SK-N-SH treated with all-trans-retinoic acid at 6 μM for 48 hours (cell line): ENCODE data around the gene TRMT11.
A peak's percentile ranks its signal among the peaks of the same experiment; 100 is the strongest.

Experiments used
- ATAC-seq: fragments of 200-7000 bp; cut with Tn5 transposase; 3 replicates; pipeline ENCODE4 v1.9.1; 2020; ENCODE audit warnings: mild to moderate bottlenecking, moderate library complexity
- ARNTL ChIP-seq: fragments of 450-650 bp; formaldehyde crosslinking; IDR thresholded peaks from 2 replicates; pipeline ENCODE4 v1.5.0; 2020; ENCODE audit warnings: low read depth, mild to moderate bottlenecking, moderate library complexity, borderline replicate concordance
- BACH2 ChIP-seq: fragments of 250-450 bp; sonication (Bioruptor Pico); IDR thresholded peaks from 2 replicates; pipeline ENCODE4 v1.9.0; 2021; ENCODE audit warnings: mild to moderate bottlenecking, borderline replicate concordance
- CREB5 ChIP-seq: fragments of 250-450 bp; sonication (Bioruptor Pico); IDR thresholded peaks from 2 replicates; pipeline ENCODE4 v1.5.1; 2020; ENCODE audit warnings: low read depth, mild to moderate bottlenecking, moderate library complexity
- CSRNP3 ChIP-seq: fragments of 250-450 bp; sonication (Bioruptor Pico); IDR thresholded peaks from 2 replicates; pipeline ENCODE4 v1.5.1; 2021; ENCODE audit warnings: mild to moderate bottlenecking, moderate library complexity
- ISL1 ChIP-seq: fragments of 250-450 bp; sonication (Bioruptor Pico); IDR thresholded peaks from 2 replicates; pipeline ENCODE4 v2.1.2; 2022; ENCODE audit warnings: mild to moderate bottlenecking, moderate library complexity
- OSR1 ChIP-seq: fragments of 250-450 bp; sonication (Bioruptor Pico); IDR thresholded peaks from 2 replicates; pipeline ENCODE4 v1.8.0; 2022; ENCODE audit warnings: moderate library complexity, mild to moderate bottlenecking, inconsistent platforms
- PATZ1 ChIP-seq: fragments of 250-450 bp; sonication (Bioruptor Pico); IDR thresholded peaks from 2 replicates; pipeline ENCODE4 v1.8.0; 2020; ENCODE audit warnings: mild to moderate bottlenecking, moderate library complexity, borderline replicate concordance
- PPARA ChIP-seq: fragments of 250-450 bp; sonication (Bioruptor Pico); IDR thresholded peaks from 2 replicates; pipeline ENCODE4 v1.5.0; 2020; ENCODE audit warnings: mild to moderate bottlenecking, borderline replicate concordance
- RARB ChIP-seq: fragments of 250-450 bp; sonication (Bioruptor Pico); IDR thresholded peaks from 2 replicates; pipeline ENCODE4 v1.8.0; 2021; ENCODE audit warnings: mild to moderate bottlenecking, moderate library complexity
- SNAI2 ChIP-seq: fragments of 250-450 bp; sonication (Bioruptor Pico); IDR thresholded peaks from 2 replicates; pipeline ENCODE4 v1.5.0; 2020; ENCODE audit warnings: mild to moderate bottlenecking, moderate library complexity
- TCF4 ChIP-seq: fragments of 250-450 bp; sonication (Bioruptor Pico); IDR thresholded peaks from 2 replicates; pipeline ENCODE4 v1.8.0; 2021; ENCODE audit warnings: mild to moderate bottlenecking, moderate library complexity, borderline replicate concordance
- TOX ChIP-seq: fragments of 250-450 bp; sonication (Bioruptor Pico); IDR thresholded peaks from 2 replicates; pipeline ENCODE4 v1.8.0; 2021; ENCODE audit warnings: mild to moderate bottlenecking, moderate library complexity, borderline replicate concordance
- TSHZ2 ChIP-seq: fragments of 250-450 bp; sonication (Bioruptor Pico); IDR thresholded peaks from 2 replicates; pipeline ENCODE4 v1.5.0; 2020; ENCODE audit warnings: mild to moderate bottlenecking, moderate library complexity
- ZC3H10 ChIP-seq: fragments of 250-450 bp; sonication (Bioruptor Pico); IDR thresholded peaks from 2 replicates; pipeline ENCODE4 v1.5.1; 2021; ENCODE audit warnings: mild to moderate bottlenecking, moderate library complexity
- ZNF565 ChIP-seq: fragments of 450-650 bp; formaldehyde crosslinking; conservative IDR thresholded peaks from 2 replicates; pipeline ENCODE4 v1.5.0; 2020; ENCODE audit warnings: low read depth, mild to moderate bottlenecking, moderate library complexity
- ZNF8 ChIP-seq: fragments of 450-650 bp; formaldehyde crosslinking; IDR thresholded peaks from 2 replicates; pipeline ENCODE4 v1.5.0; 2020; ENCODE audit warnings: mild to moderate bottlenecking, moderate library complexity

Gene TRMT11

GRCh38 chr6:126026001-126026400, 39.7 kb downstream of the TRMT11 start:
- no peak for ATAC-seq
- TF ChIP-seq ZNF565 (CRISPR knock-in tag) (no peak), RARB (no peak), ARNTL (no peak), OSR1 (CRISPR knock-in tag) (no peak), SNAI2 (no peak), CSRNP3 (CRISPR knock-in tag) (no peak), TOX (no peak), TSHZ2 (CRISPR knock-in tag) (no peak), TCF4 (no peak), ZC3H10 (CRISPR knock-in tag) (no peak)
- TF ChIP-seq, all 23 proteins: peak for 0

GRCh38 chr6:126027601-126028000, 41.3 kb downstream of the TRMT11 start:
- no peak for ATAC-seq
- TF ChIP-seq PPARA (CRISPR knock-in tag) (no peak), PATZ1 (no peak), TSHZ2 (CRISPR knock-in tag) (no peak), CREB5 (CRISPR knock-in tag) (no peak), RARB (no peak), SNAI2 (no peak), OSR1 (CRISPR knock-in tag) (no peak), ZNF565 (CRISPR knock-in tag) (no peak), TOX (no peak), ZC3H10 (CRISPR knock-in tag) (no peak)

GRCh38 chr6:126030045-126030444, 43.7 kb downstream of the TRMT11 start:
- no peak for TF ChIP-seq RARB
- no peak for TF ChIP-seq BACH2 (CRISPR knock-in tag)
- TF ChIP-seq TOX, result no peak
- no peak for ATAC-seq

GRCh38 chr6:126033696-126034095, 47.4 kb downstream of the TRMT11 start:
- peak; percentile 99 for ATAC-seq
- TF ChIP-seq CSRNP3 (CRISPR knock-in tag) (no peak), TOX (no peak), ZNF8 (CRISPR knock-in tag) (no peak), ISL1 (CRISPR knock-in tag) (peak; percentile 63), ZNF565 (CRISPR knock-in tag) (no peak)
